ENCODE results near the gene TMEM163.

GRCh38 chr2:134416018-134416417 lies 302.8 kb downstream of the TMEM163 start:
- TF ChIP-seq POLR2A (IDR thresholded peaks at IDR 0.05) (no peak), CTCF (IDR thresholded peaks at IDR 0.05) (no peak), POLR2AphosphoS5 (IDR thresholded peaks at IDR 0.05) (no peak)
